IMR-90 (cell line): ENCODE measurements around the gene SLC22A15. TPM values are rescaled to one million over a fixed set of nuclear protein-coding genes. Genes with fewer than 3 reads are reported as not detected.

Experiments
- ATAC-seq: fragments of 200-7000 bp; cut with Tn5 transposase; 2 replicates; pipeline ENCODE4 v1.9.1; 2020; ENCODE audit warnings: low read depth, mild to moderate bottlenecking, moderate library complexity
- BruUV-seq: library from RNA; stranded (reverse); fragments of 400-500 nt; replicated peaks from 2 replicates; lab custom pipeline; 2021; lab: Mats Ljungman, UMichigan
- CTCF ChIA-PET: fragments of 300-600 bp; formaldehyde crosslinking; extraction: SDS; loops from one replicate; lab custom pipeline; 2021; ENCODE audit warnings: antibody characterized with exemption; lab: Yijun Ruan, JAX
- POLR2A ChIA-PET: fragments of 300-600 bp; sonication (Branson Sonifier 250); formaldehyde crosslinking; loops from one replicate; lab custom pipeline; 2022; ENCODE audit warnings: antibody characterized with exemption; ENCODE audit not compliant: unreplicated experiment; lab: Charles Lee
- DNase-seq: peaks from one replicate; pipeline ENCODE4 v3.0.0; 2013
- H2AFZ ChIP-seq: replicated peaks from 2 replicates; pipeline ENCODE3; 2013; ENCODE audit warnings: low read length, mild to moderate bottlenecking; ENCODE audit not compliant: poor library complexity
- H2AK5ac ChIP-seq: 2 replicates; pipeline ENCODE4 v1.6.1; 2013; ENCODE audit warnings: low read depth, low read length, inconsistent platforms
- H2AK9ac ChIP-seq: replicated peaks from 2 replicates; pipeline ENCODE3; 2013; ENCODE audit warnings: mild to moderate bottlenecking, low read depth, low read length, moderate library complexity; ENCODE audit not compliant: poor library complexity
- H2BK120ac ChIP-seq: 2 replicates; pipeline ENCODE4 v1.6.1; 2013; ENCODE audit warnings: low read depth, low read length, inconsistent platforms
- H2BK15ac ChIP-seq: 3 replicates; pipeline ENCODE4 v1.6.1; 2013; ENCODE audit warnings: low read depth, low read length, inconsistent platforms
- H2BK20ac ChIP-seq: 2 replicates; pipeline ENCODE4 v1.6.1; 2013; ENCODE audit warnings: low read depth, mild to moderate bottlenecking, inconsistent platforms, low read length, moderate library complexity
- H2BK5ac ChIP-seq: 2 replicates; pipeline ENCODE4 v1.6.1; 2013; ENCODE audit warnings: mild to moderate bottlenecking, low read depth, low read length, inconsistent platforms; ENCODE audit not compliant: poor library complexity, severe bottlenecking
- H3K14ac ChIP-seq: replicated peaks from 2 replicates; pipeline ENCODE4 v1.6.1; 2013; ENCODE audit warnings: low read depth, low read length, inconsistent platforms
- H3K18ac ChIP-seq: 2 replicates; pipeline ENCODE4 v1.6.1; 2013; ENCODE audit warnings: low read depth, low read length, control low read depth
- H3K23ac ChIP-seq: 2 replicates; pipeline ENCODE4 v1.6.1; 2013; ENCODE audit warnings: low read depth, low read length, inconsistent platforms
- H3K27ac ChIP-seq: 2 replicates; pipeline ENCODE4 v1.5.1; 2013; ENCODE audit warnings: mild to moderate bottlenecking, control low read depth, low read length; ENCODE audit not compliant: insufficient read depth
- H3K27me3 ChIP-seq: 2 replicates; pipeline ENCODE4 v1.6.1; 2013; ENCODE audit warnings: low read length; ENCODE audit not compliant: control insufficient read depth, insufficient read depth
- H3K36me3 ChIP-seq: 2 replicates; pipeline ENCODE4 v1.6.1; 2013; ENCODE audit warnings: low read length, mixed read lengths; ENCODE audit not compliant: control insufficient read depth, insufficient read depth
- H3K4ac ChIP-seq: 2 replicates; pipeline ENCODE4 v1.6.1; 2013; ENCODE audit warnings: low read depth, low read length, inconsistent platforms
- H3K4me1 ChIP-seq: 2 replicates; pipeline ENCODE4 v1.6.1; 2013; ENCODE audit warnings: low read length, mixed read lengths; ENCODE audit not compliant: control insufficient read depth, insufficient read depth
- H3K4me2 ChIP-seq: 2 replicates; pipeline ENCODE4 v1.6.1; 2013; ENCODE audit warnings: low read depth, mild to moderate bottlenecking, control low read depth, low read length, moderate library complexity
- H3K4me3 ChIP-seq: 2 replicates; pipeline ENCODE4 v1.5.1; 2013; ENCODE audit warnings: low read depth, mild to moderate bottlenecking, control low read depth, low read length, moderate library complexity; ENCODE audit not compliant: insufficient read depth
- H3K56ac ChIP-seq: 2 replicates; pipeline ENCODE4 v1.6.1; 2013; ENCODE audit warnings: low read length, inconsistent platforms; ENCODE audit not compliant: insufficient read depth; ENCODE audit errors: extremely low read depth
- H3K79me1 ChIP-seq, 2 experiments: 2 replicates each; pipeline ENCODE4 v1.6.1; 2013; ENCODE audit warnings: low read length in 2 of 2, inconsistent platforms in 1 of 2, low read depth in 1 of 2
- H3K9ac ChIP-seq: 2 replicates; pipeline ENCODE4 v1.6.1; 2013; ENCODE audit warnings: low read depth, low read length, control low read depth
- H3K9me1 ChIP-seq: 2 replicates; pipeline ENCODE4 v1.6.1; 2013; ENCODE audit warnings: low read length, inconsistent platforms; ENCODE audit not compliant: insufficient read depth
- H3K9me3 ChIP-seq: 2 replicates; pipeline ENCODE4 v1.6.1; 2013; ENCODE audit warnings: low read length; ENCODE audit not compliant: control insufficient read depth, insufficient read depth
- H4K20me1 ChIP-seq: 2 replicates; pipeline ENCODE4 v1.6.1; 2013; ENCODE audit warnings: low read length, inconsistent platforms; ENCODE audit not compliant: insufficient read depth
- H4K5ac ChIP-seq: 2 replicates; pipeline ENCODE4 v1.6.1; 2013; ENCODE audit warnings: mild to moderate bottlenecking, low read depth, low read length, control low read depth
- H4K8ac ChIP-seq, 2 experiments: 2 replicates each; pipeline ENCODE4 v1.6.1; 2013; ENCODE audit warnings: low read depth in 2 of 2, low read length in 2 of 2, control low read depth in 1 of 2, inconsistent platforms in 1 of 2
- H4K91ac ChIP-seq: 2 replicates; pipeline ENCODE4 v1.6.1; 2013; ENCODE audit warnings: low read depth, low read length, inconsistent platforms; ENCODE audit not compliant: insufficient read depth
- CEBPB ChIP-seq: IDR thresholded peaks from 2 replicates; pipeline ENCODE4 v1.6.1; 2012; ENCODE audit warnings: low read depth, low read length, improper control_type of control experiment
- CHD1 ChIP-seq: IDR thresholded peaks from 2 replicates; pipeline ENCODE4 v1.6.1; 2012; ENCODE audit warnings: low read depth, low read length, improper control_type of control experiment
- CTCF ChIP-seq: conservative IDR thresholded peaks from 2 replicates; pipeline ENCODE4 v1.5.1; 2012; ENCODE audit warnings: mild to moderate bottlenecking, low read depth, low read length, improper control_type of control experiment
- FOS ChIP-seq: fragments of 150-350 bp; IDR thresholded peaks from 2 replicates; pipeline ENCODE4 v1.6.1; 2016; ENCODE audit warnings: low read depth, low read length
- MAZ ChIP-seq: IDR thresholded peaks from 2 replicates; pipeline ENCODE4 v1.6.1; 2012; ENCODE audit warnings: low read depth, mild to moderate bottlenecking, low read length, improper control_type of control experiment, moderate library complexity, borderline replicate concordance
- MXI1 ChIP-seq: IDR thresholded peaks from 2 replicates; pipeline ENCODE4 v1.6.1; 2012; ENCODE audit warnings: low read depth, mild to moderate bottlenecking, low read length, moderate library complexity, borderline replicate concordance
- NFE2L2 ChIP-seq: fragments of 150-350 bp; IDR thresholded peaks from 2 replicates; pipeline ENCODE4 v1.6.1; 2016; ENCODE audit warnings: low read depth, mild to moderate bottlenecking, low read length
- POLR2A ChIP-seq: IDR thresholded peaks from 2 replicates; pipeline ENCODE4 v1.6.1; 2012; ENCODE audit warnings: mild to moderate bottlenecking, low read depth, low read length
- RAD21 ChIP-seq: IDR thresholded peaks from 2 replicates; pipeline ENCODE4 v1.6.1; 2012; ENCODE audit warnings: low read length, improper control_type of control experiment
- RCOR1 ChIP-seq: IDR thresholded peaks from 2 replicates; pipeline ENCODE4 v1.6.1; 2012; ENCODE audit warnings: mild to moderate bottlenecking, low read length, improper control_type of control experiment; ENCODE audit not compliant: insufficient replicate concordance
- RFX5 ChIP-seq: IDR thresholded peaks from 2 replicates; pipeline ENCODE4 v1.8.0; 2012; ENCODE audit warnings: low read depth, mild to moderate bottlenecking, low read length, moderate library complexity
- SMC3 ChIP-seq: fragments of 150-350 bp; IDR thresholded peaks from 2 replicates; pipeline ENCODE4 v1.6.1; 2016; ENCODE audit warnings: low read depth, mild to moderate bottlenecking, antibody characterized with exemption, low read length, moderate library complexity
- WGBS, 2 experiments: methylation state at CpG; one replicate each; pipeline versions ENCODE4 v1.1.5 to v1.1.7; 2013; ENCODE audit warnings: missing lambda C conversion rate in 2 of 2; ENCODE audit not compliant: insufficient read length in 1 of 2; ENCODE audit errors: extremely low coverage in 2 of 2; 5-methylcytosine and 5-hydroxymethylcytosine counted together
- dilution Hi-C: fragments of 300-500 bp; cut with HindIII; formaldehyde crosslinking; loops from one replicate; pipeline ENCODE4 v1.14.3; 2018; ENCODE audit warnings: low sequenced_read_pairs; ENCODE audit not compliant: unreplicated experiment
- in situ Hi-C: fragments of 300-500 bp; cut with MboI; formaldehyde crosslinking; loops from 3 replicates; pipeline ENCODE4 v1.14.3; 2019; ENCODE audit warnings: low sequenced_read_pairs, inconsistent platforms, mixed read lengths
- intact Hi-C: fragments of 100-400 bp; cut with micrococcal nuclease; formaldehyde crosslinking; loops from 2 replicates; pipeline ENCODE4 v1.10.0; 2022
- polyA plus RNA-seq, 3 experiments: library from polyadenylated mRNA; depleted of rRNA; stranded (reverse); fragments of >200 nt; gene quantifications; 2 replicates each; pipeline ENCODE4 v1.2.3, GENCODE V29; 2012; ENCODE audit warnings: low replicate concordance in 1 of 3
- total RNA-seq: library from RNA; depleted of rRNA; stranded (reverse); fragments of >200 nt; gene quantifications from 2 replicates; pipeline ENCODE4 v1.2.3, GENCODE V29; 2012
- TF ChIP-seq, protein P1 (sequence below): fragments of 150-350 bp; IDR thresholded peaks from 2 replicates; pipeline ENCODE4 v1.6.1; 2016; ENCODE audit warnings: low read depth, mild to moderate bottlenecking, low read length, moderate library complexity, borderline replicate concordance

Gene SLC22A15
- total and polyA plus RNA-seq, 2 of the 4 experiments (the other 2 are of a cell fraction): under 0.01 to 0.02 TPM

GRCh38 chr1:116031302-116031835 is 55.1 kb downstream of the SLC22A15 start:
- 93% methylated on average over 3 of the region's 13 CpGs; no CpG with 5 or more reads in 1 of the 2 experiments for WGBS, 2 experiments
- Histone ChIP-seq H3K23ac (no peak overlapping the region), H3K4me1 (no peaks in the 10 kb centered on the region), H2AK9ac (no peak overlapping the region), H2BK120ac (no peak overlapping the region), H2BK15ac (no peak overlapping the region), H3K18ac (no peak overlapping the region), H3K9me1 (no peaks in the 10 kb centered on the region), H2BK20ac (no peak overlapping the region), H3K9me3 (no peaks in the 10 kb centered on the region), H3K9ac (no peak overlapping the region), H3K4ac (no peak overlapping the region), H3K4me3 (no peak overlapping the region), H3K79me1 (no peaks in the 10 kb centered on the region), H4K5ac (no peak overlapping the region), H4K91ac (no peak overlapping the region), H4K8ac (no peak overlapping the region), H4K20me1 (no peaks in the 10 kb centered on the region), H3K14ac (no peak overlapping the region), H2BK5ac (no peak overlapping the region), H3K27ac (no peak overlapping the region), H3K36me3 (no peaks in the 10 kb centered on the region), H2AK5ac (no peak overlapping the region), H2AFZ (no peak overlapping the region), H3K56ac (no peak overlapping the region), H3K27me3 (peaks cover 2% of the 10 kb centered on the region; the same call in 1 of the 2 replicates), H3K4me2 (no peak overlapping the region)
- DNase-seq (no peak), ATAC-seq (no peak)
- no TSS peak for BruUV-seq
- ChIA-PET POLR2A (no interaction called here), CTCF (no interaction called here)
- intact Hi-C loops: no loop called here
- dilution Hi-C loops: no loop called here
- TF ChIP-seq RFX5 (no peak), FOS (no peak), CEBPB (no peak), NFE2L2 (no peak), SMC3 (no peak), MAZ (no peak), POLR2A (no peak), MXI1 (no peak), RCOR1 (no peak), RAD21 (no peak), CTCF (no peak), CHD1 (no peak)
- TF ChIP-seq, protein P1, sequence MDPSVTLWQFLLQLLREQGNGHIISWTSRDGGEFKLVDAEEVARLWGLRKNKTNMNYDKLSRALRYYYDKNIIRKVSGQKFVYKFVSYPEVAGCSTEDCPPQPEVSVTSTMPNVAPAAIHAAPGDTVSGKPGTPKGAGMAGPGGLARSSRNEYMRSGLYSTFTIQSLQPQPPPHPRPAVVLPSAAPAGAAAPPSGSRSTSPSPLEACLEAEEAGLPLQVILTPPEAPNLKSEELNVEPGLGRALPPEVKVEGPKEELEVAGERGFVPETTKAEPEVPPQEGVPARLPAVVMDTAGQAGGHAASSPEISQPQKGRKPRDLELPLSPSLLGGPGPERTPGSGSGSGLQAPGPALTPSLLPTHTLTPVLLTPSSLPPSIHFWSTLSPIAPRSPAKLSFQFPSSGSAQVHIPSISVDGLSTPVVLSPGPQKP: no peak
- in situ Hi-C loops: no loop called here
